HG02678 (cell line): ENCODE results near the gene ALOX12B.
"Not testable (repeated sequence)": the region's sequence is repeated elsewhere in the genome, so short reads cannot be mapped to it uniquely, and the experiment has no call there.

ENCODE experiments used
- ATAC-seq: cut with Tn5 transposase; IDR thresholded peaks from one replicate; pipeline ENCODE4 v1.9.1; 2021; ENCODE audit warnings: mild to moderate bottlenecking, moderate library complexity; ENCODE audit not compliant: unreplicated experiment

Gene ALOX12B

GRCh38 chr17:8046929-8047768 is 40.4 kb downstream of the ALOX12B start:
- no peak for ATAC-seq

- no peak for ATAC-seq
These were observed 41.1 kb downstream of the ALOX12B start for GRCh38 chr17:8046306-8046928.

GRCh38 chr17:8044819-8045810 is 42.4 kb downstream of the ALOX12B start:
- ATAC-seq = no peak

- no peak for ATAC-seq
These were observed 45.5 kb downstream of the ALOX12B start for GRCh38 chr17:8041979-8042378.

GRCh38 chr17:8041249-8041928 is 46.1 kb downstream of the ALOX12B start:
- no peak for ATAC-seq

GRCh38 chr17:8039611-8040168 is 47.8 kb downstream of the ALOX12B start:
- no peak for ATAC-seq

GRCh38 chr17:8038954-8039610 is 48.4 kb downstream of the ALOX12B start, which contains the start of gene ALOX15B:
ALOX15B (plus strand) TSS chr17:8039059; CDS start chr17:8039156, 97 bp downstream.
- ATAC-seq = no peak

- no peak for ATAC-seq
These were observed 55.1 kb downstream of the ALOX12B start for GRCh38 chr17:8032442-8032841.

GRCh38 chr17:8031950-8032349 is 55.6 kb downstream of the ALOX12B start:
- no peak for ATAC-seq

GRCh38 chr17:8031261-8031661 is 56.3 kb downstream of the ALOX12B start:
- ATAC-seq = no peak

- ATAC-seq = no peak
These were observed 58.4 kb downstream of the ALOX12B start for GRCh38 chr17:8029121-8029520.

- no peak for ATAC-seq
These were observed 62.2 kb downstream of the ALOX12B start for GRCh38 chr17:8025176-8025911.

- ATAC-seq = not testable (repeated sequence)
These were observed 63.4 kb downstream of the ALOX12B start for GRCh38 chr17:8024161-8024560.
